ENCODE measurements around the gene ZNF112.

Gene ZNF112

DNA sequence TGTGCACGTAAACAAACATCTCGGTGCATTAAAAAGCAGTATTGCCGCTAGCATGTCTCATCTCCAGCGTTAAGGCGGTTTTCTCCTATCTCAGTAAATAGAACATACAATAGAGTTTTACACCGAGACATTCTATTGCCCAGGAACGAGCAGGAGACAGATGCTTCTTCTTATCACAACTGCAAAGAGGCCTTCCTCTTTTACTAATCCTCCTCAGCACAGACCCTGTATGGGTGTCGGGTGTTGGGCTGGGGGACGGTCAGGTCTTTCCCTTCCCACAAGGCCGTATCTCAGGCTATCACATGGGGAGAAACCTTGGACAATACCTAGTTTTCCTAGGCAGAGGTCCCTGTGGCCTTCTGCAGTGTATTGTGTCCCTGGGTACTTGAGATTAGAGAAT, 75.6 kb downstream of the ZNF112 start:
- DNase-seq = no peak

DNA sequence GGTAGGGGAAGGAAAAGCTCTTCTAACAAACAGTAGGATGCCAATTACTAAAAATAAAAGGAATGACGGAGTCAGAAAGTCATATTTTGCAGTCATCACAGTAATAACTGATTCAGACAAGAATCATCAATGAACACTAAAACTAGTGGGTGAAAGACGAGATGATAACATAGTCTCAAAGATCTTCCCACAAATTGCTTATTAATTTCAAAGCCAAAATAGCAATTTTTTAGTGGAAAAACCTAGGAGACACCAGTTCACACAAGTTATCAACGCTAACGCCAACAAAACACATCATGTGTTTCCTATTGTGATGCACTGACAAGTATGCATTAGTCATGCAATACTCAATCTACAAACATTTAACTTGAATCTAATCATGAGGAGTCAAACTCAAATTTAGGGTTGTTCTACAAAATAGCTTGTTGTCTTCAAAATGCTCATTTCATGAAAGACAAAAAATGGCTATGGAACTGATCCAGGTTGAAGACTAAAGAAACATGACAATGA, 78.2 kb downstream of the ZNF112 start:
- DNase-seq = no peak

DNA sequence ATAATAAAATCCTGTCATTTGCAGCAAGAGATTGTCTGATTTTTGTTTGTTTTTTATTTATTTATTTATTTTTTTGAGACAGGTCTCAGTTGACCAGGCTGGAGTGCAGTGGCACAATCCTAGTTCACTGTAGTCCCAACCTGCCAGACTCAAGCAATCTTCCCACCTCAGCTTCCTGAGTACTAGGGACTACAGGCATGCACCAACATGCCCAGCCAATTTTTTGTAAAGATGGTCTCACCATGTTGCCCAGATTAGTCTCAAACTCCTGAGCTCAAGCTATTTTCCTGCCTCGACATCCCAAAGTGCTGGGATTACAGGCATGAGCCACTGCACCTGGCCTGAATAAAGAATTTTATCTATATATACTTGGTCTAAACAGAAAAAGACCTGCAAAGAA, 79.1 kb downstream of the ZNF112 start:
- DNase-seq = no peak

All from NCI-H526 (cell line).